ENCODE data around the gene ITGB3. TPM values are rescaled to one million over a fixed set of nuclear protein-coding genes. Genes with fewer than 3 reads are reported as not detected.

The ITGB3 gene
- total and polyA plus RNA-seq, 9 of the 15 experiments (the other 6 are each of a cell fraction or from before 2014, with no cell fraction given): 0.08 to 2.6 (median 0.62) TPM; not detected in 1

GRCh38 chr17:47218896-47219430 is 34.7 kb upstream of the ITGB3 start (continued):
- TF ChIP-seq ZBED1 (IDR thresholded peaks at IDR 0.05) (no peak; the same call in 1 of the 2 replicates), ZNF41 (CRISPR knock-in tag; conservative IDR thresholded peaks at IDR 0.05) (peak; percentile 56; the same call in 1 of the 2 replicates), SMARCE1 (IDR thresholded peaks at IDR 0.05) (peak; percentile 94), ZHX1 (conservative IDR thresholded peaks at IDR 0.05; ENCODE audit: low read length) (no peak), DNMT1 (IDR thresholded peaks at IDR 0.05) (no peak), FOXP1 (CRISPR knock-in tag; IDR thresholded peaks at IDR 0.05) (no peak), TARDBP (IDR thresholded peaks at IDR 0.05) (no peak), RBM22 (IDR thresholded peaks at IDR 0.05; ENCODE audit: low read depth, low read length, poor library complexity, severe bottlenecking) (no peak), MBD2 (IDR thresholded peaks at IDR 0.05; ENCODE audit: borderline replicate concordance, low read depth) (peak; percentile 73), ETV1 (tag; conservative IDR thresholded peaks at IDR 0.05; ENCODE audit: low read depth) (no peak), CHD4 (IDR thresholded peaks at IDR 0.05; ENCODE audit: insufficient read depth, insufficient replicate concordance, low read depth, low read length, poor library complexity, severe bottlenecking) (no peak), L3MBTL2 (IDR thresholded peaks at IDR 0.05) (peak; percentile 55; the same call in 1 of the 2 replicates), ZNF75A (CRISPR knock-in tag; IDR thresholded peaks at IDR 0.05) (no peak), MECOM (CRISPR knock-in tag; IDR thresholded peaks at IDR 0.05) (peak; percentile 76; the same call in 1 of the 2 replicates), TCF7 (IDR thresholded peaks at IDR 0.05; ENCODE audit: borderline replicate concordance) (no peak), CREB5 (CRISPR knock-in tag; IDR thresholded peaks at IDR 0.05) (no peak), CREB3 (tag; conservative IDR thresholded peaks at IDR 0.05; ENCODE audit: low read depth) (peak; percentile 88), TFE3 (CRISPR knock-in tag; IDR thresholded peaks at IDR 0.05) (no peak), TCF3 (CRISPR knock-in tag; IDR thresholded peaks at IDR 0.05) (peak; percentile 96), ZNF282 (CRISPR knock-in tag; IDR thresholded peaks at IDR 0.05) (no peak), IRF9 (tag; IDR thresholded peaks at IDR 0.05) (no peak), KDM4B (IDR thresholded peaks at IDR 0.05; ENCODE audit: borderline replicate concordance in 2 of 2, low read depth in 1 of 2) (no peak)
